HepG2 (cell line): Measurements from ENCODE around the gene CMTM2. TPM values are rescaled to one million over a fixed set of nuclear protein-coding genes. Genes with fewer than 3 reads are reported as not detected.

Experiments used
- ETS1 ChIP-seq: sonication (generic); formaldehyde crosslinking; IDR thresholded peaks from 2 replicates; pipeline ENCODE4 v1.4.0; 2020; ENCODE audit warnings: missing genetic modification reagents
- FOXK1 ChIP-seq: sonication (generic); formaldehyde crosslinking; IDR thresholded peaks from 2 replicates; pipeline ENCODE4 v1.4.0; 2020; ENCODE audit warnings: low read depth, missing genetic modification reagents, borderline replicate concordance
- KLF13 ChIP-seq: sonication (generic); formaldehyde crosslinking; IDR thresholded peaks from 2 replicates; pipeline ENCODE4 v1.4.0; 2020; ENCODE audit warnings: mild to moderate bottlenecking, missing genetic modification reagents
- MLXIP ChIP-seq: sonication (generic); formaldehyde crosslinking; IDR thresholded peaks from 2 replicates; pipeline ENCODE4 v1.9.0; 2021; ENCODE audit warnings: missing genetic modification reagents, borderline replicate concordance
- POLR2AphosphoS2 ChIP-seq: IDR thresholded peaks from 2 replicates; pipeline ENCODE4 v1.6.1; 2011; ENCODE audit warnings: low read depth, low read length, improper control_type of control experiment
- RBM39 ChIP-seq: fragments of 200-400 bp; formaldehyde crosslinking; IDR thresholded peaks from one replicate; pipeline ENCODE4 v1.6.1; 2018; ENCODE audit warnings: antibody characterized with exemption, mild to moderate bottlenecking, low read depth, low read length; ENCODE audit not compliant: poor library complexity, severe bottlenecking
- RXRB ChIP-seq: IDR thresholded peaks from 2 replicates; pipeline ENCODE4 v1.6.1; 2016; ENCODE audit warnings: borderline replicate concordance, missing genetic modification reagents, missing compliant biosample characterization
- SNRNP70 ChIP-seq: fragments of 200-400 bp; formaldehyde crosslinking; IDR thresholded peaks from 2 replicates; pipeline ENCODE4 v1.6.1; 2017; ENCODE audit warnings: mild to moderate bottlenecking, low read depth, low read length, moderate library complexity
- SP5 ChIP-seq: IDR thresholded peaks from 2 replicates; pipeline ENCODE4 v1.6.1; 2016; ENCODE audit warnings: low read depth, borderline replicate concordance
- SRF ChIP-seq: IDR thresholded peaks from 2 replicates; pipeline ENCODE4 v1.6.1; 2011; ENCODE audit warnings: mild to moderate bottlenecking, low read depth, low read length, moderate library complexity
- ZBTB37 ChIP-seq: sonication (generic); formaldehyde crosslinking; IDR thresholded peaks from 2 replicates; pipeline ENCODE4 v1.4.0; 2020; ENCODE audit warnings: mild to moderate bottlenecking, missing genetic modification reagents
- ZNF251 ChIP-seq: sonication (generic); formaldehyde crosslinking; IDR thresholded peaks from 2 replicates; pipeline ENCODE4 v1.9.0; 2021; ENCODE audit warnings: mild to moderate bottlenecking, missing genetic modification reagents
- ZNF441 ChIP-seq: sonication (generic); formaldehyde crosslinking; IDR thresholded peaks from 2 replicates; pipeline ENCODE4 v1.7.0; 2021; ENCODE audit warnings: missing genetic modification reagents, borderline replicate concordance
- polyA plus RNA-seq, 8 experiments: library from polyadenylated mRNA; depleted of rRNA in 3 of 8; stranded (reverse) in 7 of 8; unstranded in 1 of 8; fragments of >200 nt; fragmentation: Illumina TruSeq in 4 of 8; extraction: Trizol in 4 of 8; gene quantifications; 2 replicates each; pipeline versions ENCODE4 v1.2.1 to v1.2.3, GENCODE V29; 2011 to 2016; ENCODE audit warnings: low read depth in 4 of 8, missing spikeins in 1 of 8, mixed read lengths in 1 of 8; ENCODE audit not compliant: insufficient read depth in 1 of 8
- total RNA-seq, 5 experiments: library from RNA; depleted of rRNA; stranded (reverse); fragments of >200 nt; fragmentation: Illumina TruSeq; extraction: Trizol; gene quantifications; 2 replicates each; pipeline ENCODE4 v1.2.3, GENCODE V29; 2016; ENCODE audit warnings: low read depth in 1 of 5
- TF ChIP-seq, protein P1 (sequence below): IDR thresholded peaks from 2 replicates; pipeline ENCODE4 v1.6.1; 2018; ENCODE audit warnings: missing genetic modification reagents, mild to moderate bottlenecking, missing compliant biosample characterization
- TF ChIP-seq, protein P2 (sequence below): IDR thresholded peaks from 2 replicates; pipeline ENCODE4 v1.6.1; 2012; ENCODE audit warnings: inconsistent platforms
- TF ChIP-seq, protein P3 (sequence below): sonication (generic); formaldehyde crosslinking; IDR thresholded peaks from 2 replicates; pipeline ENCODE4 v1.4.0; 2020; ENCODE audit warnings: mild to moderate bottlenecking, missing genetic modification reagents
- TF ChIP-seq, protein P4 (sequence below): sonication (generic); formaldehyde crosslinking; conservative IDR thresholded peaks from 2 replicates; pipeline ENCODE4 v1.8.0; 2022; ENCODE audit warnings: missing genetic modification reagents
- TF ChIP-seq, protein P5 (sequence below): sonication (generic); formaldehyde crosslinking; IDR thresholded peaks from 2 replicates; pipeline ENCODE4 v1.8.1; 2023; ENCODE audit warnings: mild to moderate bottlenecking, missing genetic modification reagents

The CMTM2 gene
- total and polyA plus RNA-seq, 2 of the 13 experiments (the other 11 are each of a cell fraction or from before 2014, with no cell fraction given) = not detected

GRCh38 chr16:66634527-66635196, 55.4 kb downstream of the CMTM2 start (continued):
- TF ChIP-seq RXRB (CRISPR knock-in tag) (peak; percentile 43), SP5 (CRISPR knock-in tag) (no peak), ETS1 (no peak), ZNF251 (CRISPR knock-in tag) (no peak), SRF (no peak), RBM39 (no peak), ZBTB37 (no peak), ZNF441 (CRISPR knock-in tag) (no peak), FOXK1 (CRISPR knock-in tag) (peak; percentile 22; the same call in 1 of the 2 replicates), KLF13 (no peak), SNRNP70 (no peak), MLXIP (CRISPR knock-in tag) (no peak), POLR2AphosphoS2 (no peak)
- TF ChIP-seq, protein P1, sequence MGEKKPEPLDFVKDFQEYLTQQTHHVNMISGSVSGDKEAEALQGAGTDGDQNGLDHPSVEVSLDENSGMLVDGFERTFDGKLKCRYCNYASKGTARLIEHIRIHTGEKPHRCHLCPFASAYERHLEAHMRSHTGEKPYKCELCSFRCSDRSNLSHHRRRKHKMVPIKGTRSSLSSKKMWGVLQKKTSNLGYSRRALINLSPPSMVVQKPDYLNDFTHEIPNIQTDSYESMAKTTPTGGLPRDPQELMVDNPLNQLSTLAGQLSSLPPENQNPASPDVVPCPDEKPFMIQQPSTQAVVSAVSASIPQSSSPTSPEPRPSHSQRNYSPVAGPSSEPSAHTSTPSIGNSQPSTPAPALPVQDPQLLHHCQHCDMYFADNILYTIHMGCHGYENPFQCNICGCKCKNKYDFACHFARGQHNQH (CRISPR knock-in tag) = no peak
- TF ChIP-seq, protein P2, sequence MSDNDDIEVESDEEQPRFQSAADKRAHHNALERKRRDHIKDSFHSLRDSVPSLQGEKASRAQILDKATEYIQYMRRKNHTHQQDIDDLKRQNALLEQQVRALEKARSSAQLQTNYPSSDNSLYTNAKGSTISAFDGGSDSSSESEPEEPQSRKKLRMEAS = no peak
- TF ChIP-seq, protein P3, sequence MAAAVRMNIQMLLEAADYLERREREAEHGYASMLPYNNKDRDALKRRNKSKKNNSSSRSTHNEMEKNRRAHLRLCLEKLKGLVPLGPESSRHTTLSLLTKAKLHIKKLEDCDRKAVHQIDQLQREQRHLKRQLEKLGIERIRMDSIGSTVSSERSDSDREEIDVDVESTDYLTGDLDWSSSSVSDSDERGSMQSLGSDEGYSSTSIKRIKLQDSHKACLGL (CRISPR knock-in tag) = no peak
- TF ChIP-seq, protein P4, sequence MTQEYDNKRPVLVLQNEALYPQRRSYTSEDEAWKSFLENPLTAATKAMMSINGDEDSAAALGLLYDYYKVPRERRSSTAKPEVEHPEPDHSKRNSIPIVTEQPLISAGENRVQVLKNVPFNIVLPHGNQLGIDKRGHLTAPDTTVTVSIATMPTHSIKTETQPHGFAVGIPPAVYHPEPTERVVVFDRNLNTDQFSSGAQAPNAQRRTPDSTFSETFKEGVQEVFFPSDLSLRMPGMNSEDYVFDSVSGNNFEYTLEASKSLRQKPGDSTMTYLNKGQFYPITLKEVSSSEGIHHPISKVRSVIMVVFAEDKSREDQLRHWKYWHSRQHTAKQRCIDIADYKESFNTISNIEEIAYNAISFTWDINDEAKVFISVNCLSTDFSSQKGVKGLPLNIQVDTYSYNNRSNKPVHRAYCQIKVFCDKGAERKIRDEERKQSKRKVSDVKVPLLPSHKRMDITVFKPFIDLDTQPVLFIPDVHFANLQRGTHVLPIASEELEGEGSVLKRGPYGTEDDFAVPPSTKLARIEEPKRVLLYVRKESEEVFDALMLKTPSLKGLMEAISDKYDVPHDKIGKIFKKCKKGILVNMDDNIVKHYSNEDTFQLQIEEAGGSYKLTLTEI (CRISPR knock-in tag) = no peak
- TF ChIP-seq, protein P5, sequence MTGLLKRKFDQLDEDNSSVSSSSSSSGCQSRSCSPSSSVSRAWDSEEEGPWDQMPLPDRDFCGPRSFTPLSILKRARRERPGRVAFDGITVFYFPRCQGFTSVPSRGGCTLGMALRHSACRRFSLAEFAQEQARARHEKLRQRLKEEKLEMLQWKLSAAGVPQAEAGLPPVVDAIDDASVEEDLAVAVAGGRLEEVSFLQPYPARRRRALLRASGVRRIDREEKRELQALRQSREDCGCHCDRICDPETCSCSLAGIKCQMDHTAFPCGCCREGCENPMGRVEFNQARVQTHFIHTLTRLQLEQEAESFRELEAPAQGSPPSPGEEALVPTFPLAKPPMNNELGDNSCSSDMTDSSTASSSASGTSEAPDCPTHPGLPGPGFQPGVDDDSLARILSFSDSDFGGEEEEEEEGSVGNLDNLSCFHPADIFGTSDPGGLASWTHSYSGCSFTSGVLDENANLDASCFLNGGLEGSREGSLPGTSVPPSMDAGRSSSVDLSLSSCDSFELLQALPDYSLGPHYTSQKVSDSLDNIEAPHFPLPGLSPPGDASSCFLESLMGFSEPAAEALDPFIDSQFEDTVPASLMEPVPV (CRISPR knock-in tag) = no peak
